Occipital lobe (tissue), 2 donors: Measurements from ENCODE around the gene PAQR6. TPM values are rescaled to one million over a fixed set of nuclear protein-coding genes. Genes with fewer than 3 reads are reported as not detected.

Experiments used
- DNase-seq: peaks from one replicate; lab custom pipeline; 2025; lab: John Stamatoyannopoulos, UW
- total RNA-seq: library from RNA; depleted of rRNA; stranded (reverse); fragments of >200 nt; gene quantifications from one replicate; pipeline ENCODE4 v1.2.3, GENCODE V29; 2014

The PAQR6 gene
- total RNA-seq, 1 donor from 2014 or later: 8.6 TPM

- DNase-seq: no peak
These were observed 51.4 kb downstream of the PAQR6 start for GRCh38 chr1:156196445-156196844.

- no peak for DNase-seq
These were observed 52.0 kb downstream of the PAQR6 start for GRCh38 chr1:156195853-156196252.

DNA sequence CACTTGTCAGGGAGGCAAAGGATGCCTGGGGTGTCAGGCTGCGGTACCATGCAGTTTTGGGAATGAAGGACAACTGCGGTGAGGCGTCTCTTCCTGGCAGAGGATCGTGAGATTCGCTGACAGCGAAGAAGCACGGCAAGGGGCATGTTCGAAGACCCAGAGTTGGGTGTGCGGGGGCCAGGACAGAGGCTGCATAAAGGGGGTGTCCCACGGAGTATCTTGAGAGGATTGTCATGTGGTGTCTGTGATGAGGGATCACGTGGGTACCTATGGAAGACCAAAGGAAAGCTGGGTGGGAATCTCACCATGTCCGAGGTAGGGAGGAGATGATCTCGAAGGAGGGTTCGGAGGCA lies 53.6 kb downstream of the PAQR6 start:
- DNase-seq: peak; percentile 21

GRCh38 chr1:156193488-156194299 lies 54.2 kb downstream of the PAQR6 start, which contains the start of gene SLC25A44:
Gene SLC25A44 (plus strand): TSS chr1:156194104. CDS start chr1:156199848, 5,744 bp downstream.
- DNase-seq: peak; percentile 95

Other genes starting within 250 kb of the PAQR6 start
- gene SSR2, start 227.1 kb downstream of the PAQR6 start, total RNA-seq: 193 TPM
- gene UBQLN4, start 194.3 kb downstream of the PAQR6 start, total RNA-seq: 25.9 TPM
- gene LAMTOR2, start 193.3 kb downstream of the PAQR6 start, total RNA-seq: 30.7 TPM
- gene RAB25, start 186.9 kb downstream of the PAQR6 start, total RNA-seq: not detected
- 42.4 TPM for gene MEX3A, start 165.6 kb downstream of the PAQR6 start, total RNA-seq
- 18.1 TPM for gene LMNA, start 133.3 kb downstream of the PAQR6 start, total RNA-seq
- gene SEMA4A, start 94.5 kb downstream of the PAQR6 start, total RNA-seq: 13.6 TPM
- gene SLC25A44, start 54.0 kb downstream of the PAQR6 start, total RNA-seq: 9.7 TPM
- gene PMF1, start 35.0 kb downstream of the PAQR6 start, total RNA-seq: 29.2 TPM
- not detected for gene BGLAP, start 5.9 kb downstream of the PAQR6 start, total RNA-seq
- gene SMG5, start 34.8 kb upstream of the PAQR6 start, total RNA-seq: 31.2 TPM
- 0.78 TPM for gene TMEM79, start 36.3 kb upstream of the PAQR6 start, total RNA-seq
- 12.5 TPM for gene GLMP, start 47.6 kb upstream of the PAQR6 start, total RNA-seq
- gene VHLL, start 51.3 kb upstream of the PAQR6 start, total RNA-seq: 0.94 TPM
- 352 TPM for gene CCT3, start 90.2 kb upstream of the PAQR6 start, total RNA-seq
- not detected for gene TSACC, start 90.5 kb upstream of the PAQR6 start, total RNA-seq
- gene RHBG, start 121.2 kb upstream of the PAQR6 start, total RNA-seq: not detected